GM19467 (cell line): ENCODE data around the gene IFI35.
"Not testable (repeated sequence)": the region's sequence is repeated elsewhere in the genome, so short reads cannot be mapped to it uniquely, and the experiment has no call there.

Experiments
- ATAC-seq: cut with Tn5 transposase; IDR thresholded peaks from one replicate; pipeline ENCODE4 v1.9.1; 2021; ENCODE audit warnings: mild to moderate bottlenecking, moderate library complexity; ENCODE audit not compliant: unreplicated experiment

IFI35 gene

DNA sequence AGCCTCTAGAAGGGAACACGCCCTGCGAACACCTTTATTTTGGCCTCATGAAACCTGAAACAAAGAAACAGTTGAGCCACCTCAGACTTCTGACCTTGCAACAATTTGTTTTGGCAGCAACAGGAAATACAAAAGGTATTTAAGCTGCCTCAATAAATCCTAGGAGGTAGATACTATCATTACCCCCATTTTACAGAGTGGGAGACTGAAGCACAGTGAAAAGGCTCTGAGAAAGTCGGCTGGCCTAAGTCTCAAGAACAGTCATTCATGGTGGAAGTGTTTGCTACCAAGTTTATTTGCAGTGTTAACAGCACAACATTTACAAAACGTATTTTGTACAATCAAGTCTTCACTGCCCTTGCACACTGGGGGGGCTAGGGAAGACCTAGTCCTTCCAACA, 37.4 kb downstream of the IFI35 start:
- ATAC-seq = no peak

GRCh38 chr17:43051969-43052368, 45.4 kb downstream of the IFI35 start:
- no peak for ATAC-seq

- ATAC-seq = not testable (repeated sequence)
Measured at GRCh38 chr17:43053008-43053407, 46.4 kb downstream of the IFI35 start.

DNA sequence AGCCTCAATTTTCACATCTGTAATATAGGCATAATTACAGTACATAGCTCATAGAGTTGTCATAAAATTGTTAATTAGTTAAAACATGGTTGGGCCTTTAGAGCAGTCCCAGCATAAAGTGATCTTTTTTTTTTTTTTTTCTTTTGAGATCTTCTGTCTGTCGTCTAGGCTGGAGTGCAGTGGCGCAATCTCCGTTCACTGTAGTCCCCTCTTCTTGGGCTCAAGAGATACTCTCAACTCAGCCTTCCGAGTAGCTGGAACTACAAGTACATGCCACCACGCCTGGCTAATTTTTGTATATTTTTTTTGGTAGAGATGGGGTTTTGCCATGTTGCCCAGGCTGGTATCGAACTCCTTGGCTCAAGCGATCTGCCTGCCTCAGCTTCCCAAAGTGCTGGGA, 49.5 kb downstream of the IFI35 start:
- no peak for ATAC-seq

DNA sequence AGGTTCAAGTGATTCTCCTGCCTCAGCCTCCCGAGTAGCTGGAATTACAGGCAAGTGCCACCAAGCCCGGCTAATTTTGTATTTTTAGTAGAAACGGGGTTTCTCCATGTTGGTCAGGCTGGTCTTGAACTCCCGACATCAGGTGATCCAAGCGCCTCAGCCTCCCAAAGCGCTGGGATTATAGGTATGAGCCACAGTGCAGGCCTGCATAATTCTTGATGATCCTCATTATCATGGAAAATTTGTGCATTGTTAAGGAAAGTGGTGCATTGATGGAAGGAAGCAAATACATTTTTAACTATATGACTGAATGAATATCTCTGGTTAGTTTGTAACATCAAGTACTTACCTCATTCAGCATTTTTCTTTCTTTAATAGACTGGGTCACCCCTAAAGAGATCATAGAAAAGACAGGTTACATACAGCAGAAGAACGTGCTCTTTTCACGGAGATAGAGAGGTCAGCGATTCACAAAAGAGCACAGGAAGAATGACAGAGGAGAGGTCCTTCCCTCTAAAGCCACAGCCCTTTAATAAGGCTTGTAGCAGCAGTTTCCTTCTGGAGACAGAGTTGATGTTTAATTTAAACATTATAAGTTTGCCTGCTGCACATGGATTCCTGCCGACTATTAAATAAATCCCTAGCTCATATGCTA, 56.5 kb downstream of the IFI35 start:
- no peak for ATAC-seq
